ENCODE measurements around the gene ADAM19.
"Not testable (repeated sequence)": the region's sequence is repeated elsewhere in the genome, so short reads cannot be mapped to it uniquely, and the experiment has no call there.

Gene ADAM19

GRCh38 chr5:157486861-157487260 lies 88.7 kb downstream of the ADAM19 start:
- DNase-seq (ENCODE audit: low read depth in 2 of 2): no peak

- no peak for DNase-seq (ENCODE audit: low read depth in 2 of 2)
Measured at GRCh38 chr5:157486221-157486681, 89.3 kb downstream of the ADAM19 start.

- no peak for DNase-seq (ENCODE audit: low read depth in 2 of 2)
Measured at GRCh38 chr5:157485811-157486210, 89.8 kb downstream of the ADAM19 start.

- DNase-seq (ENCODE audit: low read depth in 2 of 2): no peak
Measured at GRCh38 chr5:157485340-157485739, 90.2 kb downstream of the ADAM19 start.

GRCh38 chr5:157484768-157485167 lies 90.8 kb downstream of the ADAM19 start:
- DNase-seq (ENCODE audit: low read depth in 2 of 2): no peak

- DNase-seq (ENCODE audit: low read depth in 2 of 2): not testable (repeated sequence)
Measured at GRCh38 chr5:157482702-157483101, 92.9 kb downstream of the ADAM19 start.

GRCh38 chr5:157481666-157482065 lies 93.9 kb downstream of the ADAM19 start:
- DNase-seq (ENCODE audit: low read depth in 2 of 2): no peak

GRCh38 chr5:157481265-157481664 lies 94.3 kb downstream of the ADAM19 start:
- no peak for DNase-seq (ENCODE audit: low read depth in 2 of 2)

- DNase-seq (ENCODE audit: low read depth in 2 of 2): no peak
Measured at GRCh38 chr5:157479612-157480510, 95.7 kb downstream of the ADAM19 start.

- no peak for DNase-seq (ENCODE audit: low read depth in 2 of 2)
Measured at GRCh38 chr5:157479166-157479565, 96.4 kb downstream of the ADAM19 start.

GRCh38 chr5:157478726-157479125 lies 96.8 kb downstream of the ADAM19 start:
- no peak for DNase-seq (ENCODE audit: low read depth in 2 of 2)

GRCh38 chr5:157477814-157478494 lies 97.6 kb downstream of the ADAM19 start:
- no peak for DNase-seq (ENCODE audit: low read depth in 2 of 2)

GRCh38 chr5:157476702-157477408 lies 98.7 kb downstream of the ADAM19 start:
- DNase-seq (ENCODE audit: low read depth in 2 of 2): no peak

- no peak for DNase-seq (ENCODE audit: low read depth in 2 of 2)
Measured at GRCh38 chr5:157475432-157475831, 100.1 kb downstream of the ADAM19 start.

GRCh38 chr5:157473383-157474320 lies 101.9 kb downstream of the ADAM19 start:
- no peak for DNase-seq (ENCODE audit: low read depth in 2 of 2)

GRCh38 chr5:157471709-157472108 lies 103.9 kb downstream of the ADAM19 start:
- DNase-seq (ENCODE audit: low read depth in 2 of 2): no peak

GRCh38 chr5:157470631-157471030 lies 104.9 kb downstream of the ADAM19 start:
- no peak for DNase-seq (ENCODE audit: low read depth in 2 of 2)

- no peak for DNase-seq (ENCODE audit: low read depth in 2 of 2)
Measured at GRCh38 chr5:157469687-157470086, 105.9 kb downstream of the ADAM19 start.

- DNase-seq (ENCODE audit: low read depth in 2 of 2): no peak
Measured at GRCh38 chr5:157469073-157469472, 106.5 kb downstream of the ADAM19 start.

- no peak for DNase-seq (ENCODE audit: low read depth in 2 of 2)
Measured at GRCh38 chr5:157468293-157468965, 107.1 kb downstream of the ADAM19 start.

All from stimulated activated CD4-positive, alpha-beta T cell treated with anti-CD3 and anti-CD28 coated beads, Interleukin-1b, Interleukin-23, amount 100 ng/mL, for 1 hour (primary cell).